PFSK-1 (cell line): ENCODE data around the gene FBXO22.

Experiments used
- POLR2AphosphoS5 ChIP-seq: IDR thresholded peaks from 2 replicates; pipeline ENCODE4 v1.6.1; 2012; ENCODE audit warnings: low read depth, mild to moderate bottlenecking, control low read depth, low read length, moderate library complexity
- TAF1 ChIP-seq: IDR thresholded peaks from 2 replicates; pipeline ENCODE4 v1.6.1; 2012; ENCODE audit warnings: low read length, control low read depth, borderline replicate concordance; ENCODE audit not compliant: insufficient read depth

DNA sequence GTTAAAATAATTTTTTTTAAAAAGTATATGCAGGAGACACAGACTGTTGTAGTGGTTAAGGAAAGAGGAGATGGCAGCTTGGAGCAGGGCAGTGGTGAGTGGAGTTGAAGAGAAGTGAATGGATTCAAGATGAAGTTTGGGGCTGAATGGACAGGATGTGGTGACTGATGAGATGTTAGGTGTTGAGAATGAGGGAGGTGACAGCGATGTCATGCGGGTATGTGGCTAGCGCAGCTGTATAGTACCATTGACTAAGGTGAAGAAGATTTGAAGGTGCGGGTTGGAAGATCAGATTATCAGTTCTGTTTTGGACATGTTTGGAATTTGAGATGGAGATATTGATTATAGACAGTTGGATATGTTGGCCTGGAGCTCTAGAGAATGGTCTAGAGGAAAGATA, 20.1 kb downstream of the FBXO22 start:
- TF ChIP-seq POLR2AphosphoS5 (no peak), TAF1 (no peak)
